GM18951 (cell line): ENCODE results near the gene ORAI3.

Experiments used
- POLR2A ChIP-seq: IDR thresholded peaks from 4 replicates; pipeline ENCODE4 v1.6.1; 2011; ENCODE audit warnings: mild to moderate bottlenecking; ENCODE audit not compliant: insufficient read length, insufficient read depth; ENCODE audit errors: extremely low read depth
- in situ Hi-C: fragments of 300-500 bp; cut with MboI; formaldehyde crosslinking; loops from one replicate; pipeline ENCODE4 v1.12.0; 2022; ENCODE audit warnings: low sequenced_read_pairs, mixed read lengths, inconsistent platforms; ENCODE audit not compliant: unreplicated experiment

ORAI3 gene

GRCh38 chr16:30972872-30973271 is 24.0 kb downstream of the ORAI3 start:
- in situ Hi-C loops: no loop called here
- no peak for TF ChIP-seq POLR2A

- TF ChIP-seq POLR2A: no peak
- in situ Hi-C loops: no loop called here
These were observed 25.5 kb downstream of the ORAI3 start for GRCh38 chr16:30974348-30974747.

- no peak for TF ChIP-seq POLR2A
These were observed 27.6 kb downstream of the ORAI3 start for GRCh38 chr16:30976486-30976885.

DNA sequence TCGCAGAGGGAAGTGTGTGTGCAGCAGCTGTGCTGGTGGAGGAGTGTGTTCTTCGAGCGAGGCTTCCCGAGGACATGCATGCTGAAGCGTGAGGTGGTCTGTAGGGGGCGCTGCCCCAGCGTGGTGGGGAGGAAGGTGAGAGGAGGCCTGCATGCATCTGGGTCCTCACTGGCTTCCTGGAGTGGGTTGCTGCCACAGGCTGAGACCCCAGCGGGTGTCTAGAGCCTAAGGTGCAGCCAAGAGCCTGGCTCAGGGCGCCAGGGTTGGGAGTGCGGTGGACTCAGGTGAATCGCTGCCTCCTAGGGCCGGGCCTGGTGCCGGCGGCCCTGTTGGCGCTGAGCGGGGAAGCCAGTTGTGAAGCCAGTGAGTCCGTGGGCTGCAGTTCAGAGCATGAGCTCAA is 28.6 kb downstream of the ORAI3 start:
- TF ChIP-seq POLR2A: no peak
- in situ Hi-C loops: loop anchor here (25.0 kb wide), 2 partner anchors 460 to 885 kb away; partner anchors contain the start of genes COX6A2, ZNF267 and ZNF843

More at GRCh38 chr16:30976486-30976885, 27.6 kb downstream of the ORAI3 start:
- in situ Hi-C loops: loop anchor here (25.0 kb wide), 2 partner anchors 461 to 886 kb away; partner anchors contain the start of genes COX6A2, ZNF267 and ZNF843

DNA sequence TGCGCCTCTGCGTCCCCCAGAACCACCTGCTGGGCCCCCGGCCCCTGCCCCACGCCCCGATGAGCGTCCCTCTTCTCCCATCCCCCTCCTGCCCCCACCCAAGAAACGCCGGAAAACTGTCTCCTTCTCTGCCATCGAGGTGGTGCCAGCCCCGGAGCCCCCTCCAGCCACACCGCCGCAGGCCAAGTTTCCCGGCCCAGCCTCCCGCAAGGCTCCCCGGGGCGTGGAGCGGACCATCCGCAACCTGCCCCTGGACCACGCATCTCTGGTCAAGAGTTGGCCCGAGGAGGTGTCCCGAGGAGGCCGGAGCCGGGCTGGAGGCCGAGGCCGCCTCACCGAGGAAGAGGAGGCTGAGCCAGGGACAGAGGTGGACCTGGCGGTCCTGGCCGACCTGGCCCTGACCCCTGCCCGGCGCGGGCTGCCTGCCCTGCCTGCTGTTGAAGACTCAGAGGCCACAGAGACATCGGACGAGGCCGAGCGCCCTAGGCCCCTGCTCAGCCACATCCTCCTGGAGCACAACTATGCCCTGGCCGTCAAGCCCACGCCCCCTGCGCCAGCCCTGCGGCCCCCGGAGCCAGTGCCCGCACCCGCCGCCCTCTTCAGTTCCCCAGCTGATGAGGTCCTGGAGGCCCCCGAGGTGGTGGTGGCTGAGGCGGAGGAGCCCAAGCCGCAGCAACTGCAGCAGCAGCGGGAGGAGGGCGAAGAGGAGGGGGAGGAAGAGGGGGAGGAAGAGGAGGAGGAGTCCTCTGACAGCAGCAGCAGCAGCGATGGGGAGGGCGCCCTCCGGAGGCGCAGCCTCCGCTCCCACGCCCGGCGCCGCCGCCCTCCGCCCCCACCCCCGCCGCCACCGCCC is 30.5 kb downstream of the ORAI3 start:
- TF ChIP-seq POLR2A: no peak
- in situ Hi-C loops: loop anchor here (25.0 kb wide), 2 partner anchors 458 to 883 kb away; partner anchors contain the start of genes COX6A2, ZNF267 and ZNF843

DNA sequence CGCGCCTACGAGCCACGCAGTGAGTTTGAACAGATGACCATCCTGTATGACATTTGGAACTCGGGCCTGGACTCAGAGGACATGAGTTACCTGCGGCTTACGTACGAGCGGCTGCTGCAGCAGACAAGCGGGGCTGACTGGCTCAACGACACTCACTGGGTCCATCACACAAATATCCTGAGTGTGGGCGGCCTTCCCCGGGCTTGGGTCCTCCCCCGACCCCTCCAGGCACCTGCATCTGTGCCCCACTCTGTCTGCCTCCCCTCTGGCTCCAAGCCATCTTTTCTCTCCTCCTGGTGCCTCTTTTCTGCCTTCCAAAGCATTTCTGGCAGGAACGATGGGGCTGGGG is 31.1 kb downstream of the ORAI3 start:
- in situ Hi-C loops: loop anchor here (25.0 kb wide), 2 partner anchors 457 to 882 kb away; partner anchors contain the start of genes COX6A2, ZNF267 and ZNF843
- no peak for TF ChIP-seq POLR2A

DNA sequence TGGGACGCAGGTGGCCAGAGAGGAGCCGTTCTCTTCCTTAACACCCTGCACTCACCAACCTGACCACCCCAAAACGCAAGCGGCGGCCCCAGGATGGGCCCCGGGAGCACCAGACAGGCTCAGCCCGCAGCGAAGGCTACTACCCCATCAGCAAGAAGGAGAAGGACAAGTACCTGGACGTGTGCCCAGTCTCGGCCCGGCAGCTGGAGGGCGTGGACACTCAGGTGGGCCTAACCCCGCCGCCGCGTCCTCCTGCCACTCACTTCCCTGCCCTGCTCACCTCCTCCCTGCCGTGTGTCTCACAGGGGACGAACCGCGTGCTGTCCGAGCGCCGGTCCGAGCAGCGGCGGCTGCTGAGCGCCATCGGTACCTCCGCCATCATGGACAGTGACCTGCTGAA is 31.6 kb downstream of the ORAI3 start:
- in situ Hi-C loops: loop anchor here (25.0 kb wide), 2 partner anchors 457 to 882 kb away; partner anchors contain the start of genes COX6A2, ZNF267 and ZNF843
- TF ChIP-seq POLR2A: no peak

- in situ Hi-C loops: loop anchor here (25.0 kb wide), 2 partner anchors 456 to 881 kb away; partner anchors contain the start of genes COX6A2, ZNF267 and ZNF843
- no peak for TF ChIP-seq POLR2A
These were observed 32.1 kb downstream of the ORAI3 start for GRCh38 chr16:30980959-30981358.

- in situ Hi-C loops: loop anchor here (25.0 kb wide), 2 partner anchors 455 to 880 kb away; partner anchors contain the start of genes COX6A2, ZNF267 and ZNF843
- TF ChIP-seq POLR2A: no peak
These were observed 33.9 kb downstream of the ORAI3 start for GRCh38 chr16:30982548-30983288.

GRCh38 chr16:30983289-30983889 is 34.5 kb downstream of the ORAI3 start:
- no peak for TF ChIP-seq POLR2A
- in situ Hi-C loops: loop anchor here (25.0 kb wide), 2 partner anchors 454 to 879 kb away; partner anchors contain the start of genes COX6A2, ZNF267 and ZNF843

GRCh38 chr16:30983898-30984610 is 35.2 kb downstream of the ORAI3 start:
- in situ Hi-C loops: loop anchor here (25.0 kb wide), 2 partner anchors 453 to 878 kb away; partner anchors contain the start of genes COX6A2, ZNF267 and ZNF843
- no peak for TF ChIP-seq POLR2A
